HCEC 1CT (cell line): Measurements from ENCODE around the gene CCDC124.
"Not testable (repeated sequence)": the region's sequence is repeated elsewhere in the genome, so short reads cannot be mapped to it uniquely, and the experiment has no call there.

ENCODE experiments used
- DNase-seq: peaks from one replicate; pipeline ENCODE4 v3.0.0-alpha.2; 2017

The CCDC124 gene

GRCh38 chr19:17954401-17954800 lies 21.6 kb downstream of the CCDC124 start:
- DNase-seq: no peak

GRCh38 chr19:17957149-17957849 lies 24.5 kb downstream of the CCDC124 start:
- no peak for DNase-seq

- DNase-seq: no peak
These were observed 25.1 kb downstream of the CCDC124 start for GRCh38 chr19:17957885-17958284.

GRCh38 chr19:17963936-17964691 lies 31.3 kb downstream of the CCDC124 start:
- no peak for DNase-seq

GRCh38 chr19:17965370-17966128 lies 32.7 kb downstream of the CCDC124 start:
- no peak for DNase-seq

- DNase-seq: no peak
These were observed 33.3 kb downstream of the CCDC124 start for GRCh38 chr19:17966129-17966483.

GRCh38 chr19:17966550-17967256 lies 33.9 kb downstream of the CCDC124 start, which contains the start of gene KCNN1:
KCNN1 (plus strand) TSS chr19:17967107; CDS start chr19:17973889, 6,782 bp downstream.
- DNase-seq: no peak

- DNase-seq: no peak
These were observed 34.6 kb downstream of the CCDC124 start for GRCh38 chr19:17967257-17968051.

- DNase-seq: no peak
These were observed 35.5 kb downstream of the CCDC124 start for GRCh38 chr19:17968362-17968761.

- no peak for DNase-seq
These were observed 36.4 kb downstream of the CCDC124 start for GRCh38 chr19:17969096-17969792.

GRCh38 chr19:17972230-17972629 lies 39.4 kb downstream of the CCDC124 start:
- no peak for DNase-seq

GRCh38 chr19:17973759-17974158 lies 40.9 kb downstream of the CCDC124 start:
- no peak for DNase-seq

- DNase-seq: no peak
These were observed 41.7 kb downstream of the CCDC124 start for GRCh38 chr19:17974551-17974950.

GRCh38 chr19:17975032-17975431 lies 42.2 kb downstream of the CCDC124 start:
- no peak for DNase-seq

- DNase-seq: no peak
These were observed 44.2 kb downstream of the CCDC124 start for GRCh38 chr19:17977021-17977420.

GRCh38 chr19:17977488-17977887 lies 44.7 kb downstream of the CCDC124 start:
- no peak for DNase-seq

GRCh38 chr19:17981611-17982010 lies 48.8 kb downstream of the CCDC124 start:
- no peak for DNase-seq

- DNase-seq: no peak
These were observed 49.6 kb downstream of the CCDC124 start for GRCh38 chr19:17982430-17982829.

- DNase-seq: no peak
These were observed 52.4 kb downstream of the CCDC124 start for GRCh38 chr19:17985037-17985818.

GRCh38 chr19:17986569-17986968 lies 53.8 kb downstream of the CCDC124 start:
- DNase-seq: not testable (repeated sequence)

GRCh38 chr19:17988161-17988560 lies 55.3 kb downstream of the CCDC124 start:
- no peak for DNase-seq
